T47D (cell line): ENCODE results near the gene CTSL.

ENCODE experiments used
- DNase-seq, 2 experiments: peaks; one replicate each; pipeline versions ENCODE4 v3.0.0 to v3.0.0-alpha.2; 2011 to 2012; ENCODE audit warnings: low read depth in 1 of 2, low spot score in 1 of 2
- JUND ChIP-seq: IDR thresholded peaks from 2 replicates; pipeline ENCODE4 v1.6.1; 2012; ENCODE audit warnings: low read depth
- in situ Hi-C: cut with HindIII; loops from 2 replicates; pipeline ENCODE4 v1.10.0; 2016; ENCODE audit warnings: low sequenced_read_pairs, low pct_unique_long_range_greater_than_20kb

CTSL gene

GRCh38 chr9:87760529-87760928 lies 34.6 kb downstream of the CTSL start:
- no peak for DNase-seq
- TF ChIP-seq JUND: no peak
- in situ Hi-C loops: no loop called here

- in situ Hi-C loops: no loop called here
- TF ChIP-seq JUND: no peak
- no peak for DNase-seq
These were observed 37.4 kb downstream of the CTSL start for GRCh38 chr9:87763286-87763685.

- TF ChIP-seq JUND: no peak
- in situ Hi-C loops: no loop called here
- DNase-seq: no peak
These were observed 39.6 kb downstream of the CTSL start for GRCh38 chr9:87765521-87765920.

GRCh38 chr9:87766697-87767096 lies 40.8 kb downstream of the CTSL start:
- no peak for TF ChIP-seq JUND
- in situ Hi-C loops: no loop called here

GRCh38 chr9:87770616-87771315 lies 44.8 kb downstream of the CTSL start:
- DNase-seq: no peak

More at GRCh38 chr9:87766697-87767096, 40.8 kb downstream of the CTSL start:
- DNase-seq: peak in 1 of 2 experiments; percentile 74

GRCh38 chr9:87771316-87772006 lies 45.5 kb downstream of the CTSL start:
- no peak for TF ChIP-seq JUND
- no peak for DNase-seq
- in situ Hi-C loops: no loop called here

More at GRCh38 chr9:87770616-87771315, 44.8 kb downstream of the CTSL start:
- no peak for TF ChIP-seq JUND
- in situ Hi-C loops: no loop called here

GRCh38 chr9:87776481-87777379 lies 50.8 kb downstream of the CTSL start:
- no peak for TF ChIP-seq JUND
- in situ Hi-C loops: no loop called here
- DNase-seq: no peak

- TF ChIP-seq JUND: no peak
- in situ Hi-C loops: no loop called here
- no peak for DNase-seq
These were observed 53.1 kb downstream of the CTSL start for GRCh38 chr9:87778996-87779395.
